Neural progenitor cell (in vitro differentiated cells): ENCODE results near the gene ZNF729.

Experiments
- CTCF ChIP-seq: fragments of 200-600 bp; sonication (generic); IDR thresholded peaks from 2 replicates; pipeline ENCODE4 v1.5.1; 2017; ENCODE audit warnings: antibody characterized with exemption, mild to moderate bottlenecking
- EZH2 ChIP-seq: fragments of 200-600 bp; sonication (generic); IDR thresholded peaks from 2 replicates; pipeline ENCODE4 v1.6.1; 2017; ENCODE audit warnings: antibody characterized with exemption, mild to moderate bottlenecking, moderate library complexity

GRCh38 chr19:22263121-22263520 is 23.1 kb upstream of the ZNF729 start:
- TF ChIP-seq CTCF (no peak), EZH2 (no peak)
